HCT116 (cell line): Measurements from ENCODE around the gene NEK6. TPM values are rescaled to one million over a fixed set of nuclear protein-coding genes. Genes with fewer than 3 reads are reported as not detected.

ENCODE experiments used
- ATAC-seq: fragments of 200-7000 bp; cut with Tn5 transposase; 2 replicates; pipeline ENCODE4 v1.9.1; 2020; ENCODE audit warnings: mild to moderate bottlenecking, moderate library complexity
- BruUV-seq: library from RNA; stranded (reverse); fragments of 400-500 nt; replicated peaks from 2 replicates; lab custom pipeline; 2021; lab: Mats Ljungman, UMichigan
- CTCF ChIA-PET: fragments of 300-600 bp; sonication (Branson Sonifier 250); formaldehyde crosslinking; loops from one replicate; lab custom pipeline; 2021; ENCODE audit warnings: antibody characterized with exemption; lab: Charles Lee
- POLR2A ChIA-PET: fragments of 300-600, 350-600 bp; sonication (Branson Sonifier 250); formaldehyde crosslinking; loops from one replicate; lab custom pipeline; 2021; ENCODE audit warnings: antibody characterized with exemption; lab: Charles Lee
- RAD21 ChIA-PET, 2 experiments: fragments of 300-600 bp; sonication (Branson Sonifier 250); formaldehyde crosslinking; loops; one replicate each; lab custom pipeline; 2023; ENCODE audit warnings: low total read pairs in 2 of 2; ENCODE audit not compliant: uncharacterized antibody in 2 of 2, unreplicated experiment in 2 of 2, low non-redundant PET in 1 of 2; lab: Charles Lee
- DNase-seq: peaks from one replicate; pipeline ENCODE4 v3.0.0-alpha.2; 2010; ENCODE audit warnings: low read depth, low spot score
- H2AFZ ChIP-seq: fragments of 200-600 bp; shearing (Covaris generic), sonication (generic); 2 replicates; pipeline ENCODE4 v1.6.1; 2017; ENCODE audit warnings: low read depth, mixed run types, mixed read lengths, antibody characterized with exemption, low read length; ENCODE audit not compliant: poor library complexity, severe bottlenecking
- H3K27ac ChIP-seq: 2 replicates; pipeline ENCODE4 v1.5.1; 2012; ENCODE audit warnings: low read depth, low read length
- H3K27me3 ChIP-seq: fragments of 200-600 bp; sonication (generic); 2 replicates; pipeline ENCODE4 v1.6.1; 2016; ENCODE audit warnings: mixed run types, low read length, mixed read lengths; ENCODE audit not compliant: insufficient read depth
- H3K36me3 ChIP-seq, 2 experiments: fragments of 200-500 bp in 1 of 2; fragments of 200-600 bp in 1 of 2; sonication (Bioruptor generic) in 1 of 2; sonication (generic) in 1 of 2; 2 replicates each; pipeline versions ENCODE4 v1.5.1 to v1.6.1; 2014 to 2016; ENCODE audit warnings: low read length in 2 of 2, inconsistent platforms in 1 of 2, mixed read lengths in 1 of 2, mixed run types in 1 of 2; ENCODE audit not compliant: insufficient read depth in 2 of 2, control insufficient read depth in 1 of 2
- H3K4me1 ChIP-seq, 2 experiments: fragments of 200-600 bp in 1 of 2; sonication (generic) in 1 of 2; 2 replicates each; pipeline versions ENCODE4 v1.5.1 to v1.6.1; 2012 to 2017; ENCODE audit warnings: low read length in 2 of 2, inconsistent platforms in 1 of 2, mild to moderate bottlenecking in 1 of 2, mixed read lengths in 1 of 2, mixed run types in 1 of 2, moderate library complexity in 1 of 2; ENCODE audit not compliant: insufficient read depth in 2 of 2, control insufficient read depth in 1 of 2
- H3K4me2 ChIP-seq: fragments of 200-600 bp; sonication (generic); 2 replicates; pipeline ENCODE4 v1.6.1; 2017; ENCODE audit warnings: mixed run types, low read length, mixed read lengths
- H3K4me3 ChIP-seq, 2 experiments: fragments of 200-600 bp in 1 of 2; sonication (generic) in 1 of 2; replicated peaks in 1 of 2; 2 replicates each; pipeline ENCODE4 v1.5.1; 2011 to 2016; ENCODE audit warnings: low read length in 2 of 2, control low read depth in 1 of 2, low read depth in 1 of 2, mild to moderate bottlenecking in 1 of 2, mixed read lengths in 1 of 2, mixed run types in 1 of 2
- H3K79me2 ChIP-seq: fragments of 200-600 bp; sonication (generic); 2 replicates; pipeline ENCODE4 v1.6.1; 2017; ENCODE audit warnings: mild to moderate bottlenecking, mixed run types, low read length, moderate library complexity, mixed read lengths; ENCODE audit not compliant: insufficient read depth
- H3K9ac ChIP-seq: fragments of 200-600 bp; sonication (generic); 2 replicates; pipeline ENCODE4 v1.6.1; 2016; ENCODE audit warnings: low read length, mixed read lengths
- H3K9me2 ChIP-seq: fragments of 200-600 bp; sonication (generic), shearing (Covaris generic); 2 replicates; pipeline ENCODE4 v1.6.1; 2017; ENCODE audit warnings: mixed run types, mild to moderate bottlenecking, moderate library complexity; ENCODE audit not compliant: insufficient read depth
- H3K9me3 ChIP-seq, 2 experiments: fragments of 200-500 bp in 1 of 2; fragments of 200-600 bp in 1 of 2; sonication (Bioruptor generic) in 1 of 2; sonication (generic) in 1 of 2; 2 replicates each; pipeline ENCODE4 v1.6.1; 2014 to 2017; ENCODE audit warnings: low read length in 2 of 2, mixed read lengths in 2 of 2, inconsistent platforms in 1 of 2, low read depth in 1 of 2, mild to moderate bottlenecking in 1 of 2, mixed run types in 1 of 2, moderate library complexity in 1 of 2; ENCODE audit not compliant: control insufficient read depth in 1 of 2, insufficient read depth in 1 of 2
- H4K20me1 ChIP-seq: fragments of 200-600 bp; sonication (generic), shearing (Covaris generic); 2 replicates; pipeline ENCODE4 v1.6.1; 2017; ENCODE audit warnings: mixed run types, mild to moderate bottlenecking, moderate library complexity; ENCODE audit not compliant: insufficient read depth
- CBX3 ChIP-seq: IDR thresholded peaks from 2 replicates; pipeline ENCODE4 v1.6.1; 2012; ENCODE audit warnings: low read depth
- CEBPB ChIP-seq: IDR thresholded peaks from 2 replicates; pipeline ENCODE4 v1.6.1; 2012; ENCODE audit warnings: low read depth
- EGR1 ChIP-seq: IDR thresholded peaks from 2 replicates; pipeline ENCODE4 v1.6.1; 2012; ENCODE audit warnings: low read depth
- ELF1 ChIP-seq: IDR thresholded peaks from 2 replicates; pipeline ENCODE4 v1.6.1; 2012; ENCODE audit warnings: low read depth, borderline replicate concordance
- EZH2 ChIP-seq: fragments of 200-600 bp; sonication (generic); IDR thresholded peaks from 2 replicates; pipeline ENCODE4 v1.6.1; 2017; ENCODE audit warnings: antibody characterized with exemption, mixed run types
- JUND ChIP-seq: IDR thresholded peaks from 2 replicates; pipeline ENCODE4 v1.6.1; 2012
- RAD21 ChIP-seq: IDR thresholded peaks from 2 replicates; pipeline ENCODE4 v1.6.1; 2012; ENCODE audit warnings: low read depth, mild to moderate bottlenecking
- REST ChIP-seq: IDR thresholded peaks from 2 replicates; pipeline ENCODE4 v1.6.1; 2012; ENCODE audit warnings: low read depth
- TCF7L2 ChIP-seq: IDR thresholded peaks from 2 replicates; pipeline ENCODE4 v1.7.0; 2011; ENCODE audit warnings: borderline replicate concordance, inconsistent platforms; ENCODE audit not compliant: insufficient read depth, insufficient read length; ENCODE audit errors: extremely low read depth
- YY1 ChIP-seq: IDR thresholded peaks from 2 replicates; pipeline ENCODE4 v1.6.1; 2011; ENCODE audit warnings: low read length, low read depth, moderate library complexity, mild to moderate bottlenecking; ENCODE audit not compliant: insufficient replicate concordance; ENCODE audit errors: extremely low read depth
- ZBTB33 ChIP-seq: IDR thresholded peaks from 2 replicates; pipeline ENCODE4 v1.6.1; 2011; ENCODE audit warnings: mild to moderate bottlenecking, low read length, moderate library complexity; ENCODE audit not compliant: insufficient replicate concordance; ENCODE audit errors: extremely low read depth
- ZNF274 ChIP-seq: fragments of 200-500 bp; sonication (Bioruptor generic); IDR thresholded peaks from 2 replicates; pipeline ENCODE4 v1.6.1; 2014; ENCODE audit warnings: mild to moderate bottlenecking, low read depth, low read length, inconsistent platforms
- intact Hi-C: fragments of 100-400 bp; cut with micrococcal nuclease; formaldehyde crosslinking; loops from 2 replicates; pipeline ENCODE4 v1.10.0; 2022
- total RNA-seq: library from RNA; stranded (reverse); gene quantifications from one replicate; pipeline ENCODE4 v1.2.1, GENCODE V29; 2021; ENCODE audit not compliant: unreplicated experiment

The NEK6 gene
- total RNA-seq, 1 experiment from 2014 or later = 40.8 TPM

GRCh38 chr9:124346347-124347163, 88.8 kb downstream of the NEK6 start:
- H3K27me3 ChIP-seq = no peaks in the 10 kb centered on the region
- ChIA-PET CTCF (no interaction called here), POLR2A (no interaction called here), RAD21 (no interaction called here)
- intact Hi-C loops = no loop called here
- H3K9me3 ChIP-seq = no peaks in the 10 kb centered on the region
- peaks cover 5% of the 10 kb centered on the region; the same call in 1 of the 2 replicates for H3K79me2 ChIP-seq
- TF ChIP-seq CEBPB (no peak), REST (no peak), JUND (no peak), EZH2 (no peak), EGR1 (no peak), ZNF274 (no peak), YY1 (no peak), CBX3 (no peak), ELF1 (no peak), RAD21 (no peak), ZBTB33 (no peak), TCF7L2 (no peak)
- H3K36me3 ChIP-seq = peaks cover 25 to 28% of the 10 kb centered on the region in 2 experiments; a peak in 3 of 4 replicates
- H3K9ac ChIP-seq = no peak overlapping the region
- no peak overlapping the region for H2AFZ ChIP-seq
- no peaks in the 10 kb centered on the region for H3K9me2 ChIP-seq
- no peak for ATAC-seq
- no TSS peak for BruUV-seq
- no peak overlapping the region for H3K4me2 ChIP-seq
- H4K20me1 ChIP-seq = no peaks in the 10 kb centered on the region
- no peak for DNase-seq
- H3K4me1 ChIP-seq = peaks cover 9 to 22% of the 10 kb centered on the region in 2 experiments
- no peak overlapping the region for H3K4me3 ChIP-seq
- H3K27ac ChIP-seq = no peak overlapping the region
